GM12801 (cell line): ENCODE measurements around the gene ANKRD55.

Experiments used
- CTCF ChIP-seq: IDR thresholded peaks from one replicate; pipeline ENCODE4 v1.5.1; 2011; ENCODE audit warnings: control low read depth; ENCODE audit not compliant: insufficient read length; ENCODE audit errors: extremely low read depth

ANKRD55 gene

GRCh38 chr5:56233230-56233629 is at the start of gene ANKRD55:
TSS of gene ANKRD55 (minus strand) at chr5:56233330. CDS start at chr5:56232913, 417 bp downstream.
- TF ChIP-seq CTCF: no peak

- TF ChIP-seq CTCF: no peak
Observed at GRCh38 chr5:56282216-56282615, 49.1 kb upstream of the ANKRD55 start.

- TF ChIP-seq CTCF: no peak
Observed at GRCh38 chr5:56281489-56282165, 48.5 kb upstream of the ANKRD55 start.

GRCh38 chr5:56279979-56280378 is 46.8 kb upstream of the ANKRD55 start:
- TF ChIP-seq CTCF: no peak

- TF ChIP-seq CTCF: no peak
Observed at GRCh38 chr5:56279291-56279690, 46.2 kb upstream of the ANKRD55 start.

GRCh38 chr5:56278335-56278753 is 45.2 kb upstream of the ANKRD55 start:
- no peak for TF ChIP-seq CTCF

- TF ChIP-seq CTCF: no peak
Observed at GRCh38 chr5:56277573-56277972, 44.4 kb upstream of the ANKRD55 start.
